ENCODE measurements around the gene INTS1.

- TF ChIP-seq, protein P1, sequence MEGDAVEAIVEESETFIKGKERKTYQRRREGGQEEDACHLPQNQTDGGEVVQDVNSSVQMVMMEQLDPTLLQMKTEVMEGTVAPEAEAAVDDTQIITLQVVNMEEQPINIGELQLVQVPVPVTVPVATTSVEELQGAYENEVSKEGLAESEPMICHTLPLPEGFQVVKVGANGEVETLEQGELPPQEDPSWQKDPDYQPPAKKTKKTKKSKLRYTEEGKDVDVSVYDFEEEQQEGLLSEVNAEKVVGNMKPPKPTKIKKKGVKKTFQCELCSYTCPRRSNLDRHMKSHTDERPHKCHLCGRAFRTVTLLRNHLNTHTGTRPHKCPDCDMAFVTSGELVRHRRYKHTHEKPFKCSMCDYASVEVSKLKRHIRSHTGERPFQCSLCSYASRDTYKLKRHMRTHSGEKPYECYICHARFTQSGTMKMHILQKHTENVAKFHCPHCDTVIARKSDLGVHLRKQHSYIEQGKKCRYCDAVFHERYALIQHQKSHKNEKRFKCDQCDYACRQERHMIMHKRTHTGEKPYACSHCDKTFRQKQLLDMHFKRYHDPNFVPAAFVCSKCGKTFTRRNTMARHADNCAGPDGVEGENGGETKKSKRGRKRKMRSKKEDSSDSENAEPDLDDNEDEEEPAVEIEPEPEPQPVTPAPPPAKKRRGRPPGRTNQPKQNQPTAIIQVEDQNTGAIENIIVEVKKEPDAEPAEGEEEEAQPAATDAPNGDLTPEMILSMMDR (IDR thresholded peaks at IDR 0.05; ENCODE audit: insufficient read depth, low read depth, low read length): no peak
- no peak for TF ChIP-seq EZH2 (IDR thresholded peaks at IDR 0.05; ENCODE audit: insufficient read depth, low read length)
Measured at GRCh38 chr7:1520539-1521234, 16.5 kb upstream of the INTS1 start.
